Kidney epithelial cell (primary cell): ENCODE results near the gene BCAS3. TPM values are rescaled to one million over a fixed set of nuclear protein-coding genes. Genes with fewer than 3 reads are reported as not detected.

Source experiments
- DNase-seq: peaks from one replicate; pipeline ENCODE4 v3.0.0-alpha.2; 2010; ENCODE audit warnings: low read depth
- H3K27me3 ChIP-seq: 2 replicates; pipeline ENCODE4 v1.6.0; 2011; ENCODE audit warnings: low read length; ENCODE audit not compliant: control insufficient read depth, insufficient read depth
- H3K36me3 ChIP-seq: 2 replicates; pipeline ENCODE4 v1.5.1; 2011; ENCODE audit warnings: low read length; ENCODE audit not compliant: control insufficient read depth, insufficient read depth
- H3K4me3 ChIP-seq: 2 replicates; pipeline ENCODE4 v1.5.1; 2011; ENCODE audit warnings: low read depth, mild to moderate bottlenecking, control low read depth, low read length
- total RNA-seq: library from RNA; depleted of rRNA; stranded (reverse); fragments of >200 nt; gene quantifications from 2 replicates; pipeline ENCODE4 v1.2.3, GENCODE V29; 2015
- TF ChIP-seq, protein P1 (sequence below): IDR thresholded peaks from 2 replicates; pipeline ENCODE4 v1.5.1; 2011; ENCODE audit warnings: mild to moderate bottlenecking, moderate library complexity, low read length, control low read depth, inconsistent platforms; ENCODE audit not compliant: insufficient read depth, poor library complexity, severe bottlenecking

The BCAS3 gene
- total RNA-seq, 1 donor from 2014 or later = 26.7 TPM

GRCh38 chr17:61383689-61384201 lies 706.1 kb downstream of the BCAS3 start:
- TF ChIP-seq, protein P1, sequence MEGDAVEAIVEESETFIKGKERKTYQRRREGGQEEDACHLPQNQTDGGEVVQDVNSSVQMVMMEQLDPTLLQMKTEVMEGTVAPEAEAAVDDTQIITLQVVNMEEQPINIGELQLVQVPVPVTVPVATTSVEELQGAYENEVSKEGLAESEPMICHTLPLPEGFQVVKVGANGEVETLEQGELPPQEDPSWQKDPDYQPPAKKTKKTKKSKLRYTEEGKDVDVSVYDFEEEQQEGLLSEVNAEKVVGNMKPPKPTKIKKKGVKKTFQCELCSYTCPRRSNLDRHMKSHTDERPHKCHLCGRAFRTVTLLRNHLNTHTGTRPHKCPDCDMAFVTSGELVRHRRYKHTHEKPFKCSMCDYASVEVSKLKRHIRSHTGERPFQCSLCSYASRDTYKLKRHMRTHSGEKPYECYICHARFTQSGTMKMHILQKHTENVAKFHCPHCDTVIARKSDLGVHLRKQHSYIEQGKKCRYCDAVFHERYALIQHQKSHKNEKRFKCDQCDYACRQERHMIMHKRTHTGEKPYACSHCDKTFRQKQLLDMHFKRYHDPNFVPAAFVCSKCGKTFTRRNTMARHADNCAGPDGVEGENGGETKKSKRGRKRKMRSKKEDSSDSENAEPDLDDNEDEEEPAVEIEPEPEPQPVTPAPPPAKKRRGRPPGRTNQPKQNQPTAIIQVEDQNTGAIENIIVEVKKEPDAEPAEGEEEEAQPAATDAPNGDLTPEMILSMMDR = no peak
- H3K27me3 ChIP-seq = peaks cover 4% of the 10 kb centered on the region

DNA sequence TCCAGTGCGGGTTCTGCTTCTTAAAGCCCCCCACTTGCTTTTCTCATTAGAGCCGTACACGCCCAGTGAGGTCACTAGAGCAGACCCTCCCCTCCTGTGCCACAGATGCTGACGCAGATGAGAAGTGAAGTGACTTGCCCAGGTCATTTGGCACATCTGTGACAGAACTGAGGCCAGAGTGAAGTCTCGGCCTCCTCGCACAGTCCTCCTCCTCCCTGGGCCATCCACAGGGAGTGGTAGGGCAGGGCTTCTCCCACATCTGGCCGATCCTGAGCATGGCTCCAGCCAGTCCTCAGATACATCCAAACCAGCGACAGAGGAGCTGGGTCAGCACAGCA lies 706.7 kb downstream of the BCAS3 start:
- no peak for DNase-seq
- peaks cover 5% of the 10 kb centered on the region for H3K27me3 ChIP-seq
- TF ChIP-seq, protein P1 = no peak
- H3K4me3 ChIP-seq = no peak overlapping the region
- H3K36me3 ChIP-seq = no peaks in the 10 kb centered on the region

More at GRCh38 chr17:61383689-61384201, 706.1 kb downstream of the BCAS3 start:
- Histone ChIP-seq H3K4me3 (no peak overlapping the region), H3K36me3 (no peaks in the 10 kb centered on the region)
- no peak for DNase-seq

- no peak overlapping the region for H3K4me3 ChIP-seq
- no peak for DNase-seq
- H3K27me3 ChIP-seq = peaks cover 6% of the 10 kb centered on the region
- H3K36me3 ChIP-seq = no peaks in the 10 kb centered on the region
- TF ChIP-seq, protein P1 = no peak
Measured at GRCh38 chr17:61384692-61385576, 707.3 kb downstream of the BCAS3 start.

- Histone ChIP-seq H3K4me3 (no peak overlapping the region), H3K27me3 (peaks cover 6% of the 10 kb centered on the region), H3K36me3 (no peaks in the 10 kb centered on the region)
- TF ChIP-seq, protein P1 = no peak
- DNase-seq = no peak
Measured at GRCh38 chr17:61385577-61386236, 708.1 kb downstream of the BCAS3 start.

- Histone ChIP-seq H3K36me3 (no peaks in the 10 kb centered on the region), H3K4me3 (no peak overlapping the region), H3K27me3 (peaks cover 6% of the 10 kb centered on the region)
- DNase-seq = no peak
- TF ChIP-seq, protein P1 = no peak
Measured at GRCh38 chr17:61386251-61386650, 708.6 kb downstream of the BCAS3 start.
